ENCODE data around the gene ADCY7.
"Not testable (repeated sequence)": the region's sequence is repeated elsewhere in the genome, so short reads cannot be mapped to it uniquely, and the experiment has no call there.

ADCY7 gene

DNA sequence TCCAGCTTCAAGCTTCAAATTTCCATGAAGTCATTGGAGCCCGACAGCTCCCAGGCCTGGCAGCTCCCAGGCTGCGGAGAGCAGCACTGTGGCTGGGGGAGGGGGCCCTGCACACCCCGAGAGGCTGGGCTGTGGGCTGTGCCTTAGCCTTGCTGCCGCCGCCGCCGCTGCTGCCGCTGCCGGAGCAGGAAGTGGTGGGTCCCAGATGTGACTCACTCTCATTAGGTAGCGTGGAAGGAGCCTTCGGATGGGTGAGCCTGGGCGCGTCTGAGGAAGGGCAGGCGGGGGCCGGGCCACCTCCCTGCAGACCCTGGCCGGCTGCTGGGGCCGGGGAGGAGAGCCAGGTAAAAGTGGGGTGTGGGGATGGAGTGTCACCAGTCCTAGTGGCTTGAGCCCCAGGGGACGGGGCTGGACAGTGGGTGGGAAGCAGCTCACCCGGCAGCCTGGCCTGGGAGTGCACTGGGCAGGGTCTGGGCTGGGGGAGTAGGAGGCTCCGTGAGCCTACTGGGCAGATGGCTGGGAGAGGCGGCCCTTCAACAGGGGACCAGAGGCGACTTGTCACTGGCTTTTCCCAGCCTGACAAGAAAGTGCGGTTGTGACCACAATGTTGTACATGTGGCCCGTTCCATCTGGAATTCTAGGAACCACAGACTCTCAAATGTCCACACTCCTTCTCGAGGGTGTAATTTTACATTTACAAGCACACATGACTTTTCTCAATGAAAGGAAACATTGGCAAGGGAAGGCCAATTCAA lies at the start of gene ADCY7:
Gene ADCY7, plus strand, starts transcription at position 215 of the 755 bp plus-strand sequence. CDS start 21,629 bp downstream, outside the sequence.
- in situ Hi-C loops (cut with HindIII; ENCODE audit: low sequenced_read_pairs): no loop called here

DNA sequence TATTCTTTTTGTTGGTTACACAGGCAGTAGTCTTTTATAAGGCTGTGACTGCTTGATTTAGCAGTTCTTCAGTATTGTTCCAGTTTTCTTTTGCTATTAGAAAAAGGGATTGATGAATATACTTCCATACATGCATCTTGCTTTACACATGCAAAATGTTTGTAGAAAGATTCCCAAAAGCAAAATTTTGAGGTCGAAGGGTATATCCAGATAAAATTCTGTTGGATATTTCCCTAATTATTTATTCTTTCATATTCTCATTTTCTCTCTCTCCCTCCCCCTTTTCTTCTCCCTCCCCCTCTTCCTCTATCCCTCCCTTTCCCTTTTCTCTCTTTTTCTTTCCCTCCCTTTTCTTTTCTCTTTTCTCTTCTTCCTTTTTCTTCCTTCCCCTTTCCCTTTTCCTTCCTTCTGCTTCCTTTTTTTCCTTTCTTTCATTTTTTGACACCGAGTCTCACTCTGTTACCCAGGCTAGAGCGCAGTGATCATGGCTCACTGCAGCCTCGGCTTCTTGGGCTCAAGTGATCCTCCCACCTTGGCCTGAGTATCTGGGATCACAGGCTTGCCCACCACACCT lies 46.9 kb upstream of the ADCY7 start:
- in situ Hi-C loops (cut with HindIII; ENCODE audit: low sequenced_read_pairs): no loop called here

DNA sequence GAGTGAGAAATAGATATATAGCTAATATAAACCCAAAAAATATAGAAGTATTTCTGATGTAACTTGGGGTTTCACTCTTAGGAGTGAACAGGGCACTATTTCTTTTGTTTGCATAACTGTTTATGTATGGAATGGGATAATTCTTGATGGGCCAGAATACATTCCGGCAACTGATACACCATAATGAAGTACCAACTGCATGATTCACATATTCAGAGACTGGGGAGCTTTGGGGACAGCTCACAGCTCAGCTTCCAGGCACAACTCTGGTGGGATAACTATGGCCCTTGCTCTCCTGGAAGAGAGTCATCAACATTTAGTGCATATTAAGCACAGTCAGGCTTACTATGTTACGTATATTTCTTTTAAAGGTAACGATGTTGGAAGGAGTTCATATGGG lies 42.1 kb upstream of the ADCY7 start:
- in situ Hi-C loops (cut with HindIII; ENCODE audit: low sequenced_read_pairs): no loop called here

DNA sequence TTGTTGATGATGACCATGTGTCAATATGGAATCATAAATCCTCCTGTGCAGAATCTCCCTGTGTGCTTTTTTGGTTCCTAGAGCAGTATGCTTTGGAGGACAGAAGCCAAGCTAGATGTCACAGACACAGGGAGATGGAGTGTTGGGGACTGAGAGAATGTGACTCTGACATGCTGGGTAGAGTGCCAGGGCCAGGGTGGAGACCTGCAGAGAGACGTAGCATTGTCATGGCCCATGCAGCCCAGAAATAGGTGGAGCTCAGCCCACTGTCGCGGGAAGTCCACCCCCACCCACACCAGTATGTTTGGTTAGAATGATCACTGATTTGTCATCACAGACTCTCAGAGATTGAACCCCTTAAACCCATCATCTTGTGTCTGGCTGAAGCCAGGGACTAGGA lies 39.2 kb upstream of the ADCY7 start:
- in situ Hi-C loops (cut with HindIII; ENCODE audit: low sequenced_read_pairs): no loop called here

DNA sequence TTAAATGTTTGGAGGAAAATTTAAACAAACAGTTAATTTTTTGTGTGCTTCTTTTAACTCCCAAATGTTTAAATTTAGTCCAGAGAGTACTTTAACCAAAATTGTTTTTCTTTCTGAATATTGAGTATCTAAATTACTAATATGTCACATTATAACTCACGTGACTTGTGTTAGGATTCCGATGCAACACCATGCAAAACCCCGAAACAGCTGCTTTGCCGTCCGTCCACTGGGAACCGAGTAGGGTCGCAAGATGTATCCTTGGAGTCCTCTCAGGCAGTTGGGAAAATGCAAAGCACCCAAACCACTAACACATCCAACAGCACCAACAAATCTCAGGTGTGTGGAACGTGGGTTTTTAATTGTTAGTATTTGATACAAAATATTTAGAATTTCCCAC lies 38.7 kb upstream of the ADCY7 start:
- in situ Hi-C loops (cut with HindIII; ENCODE audit: low sequenced_read_pairs): no loop called here

DNA sequence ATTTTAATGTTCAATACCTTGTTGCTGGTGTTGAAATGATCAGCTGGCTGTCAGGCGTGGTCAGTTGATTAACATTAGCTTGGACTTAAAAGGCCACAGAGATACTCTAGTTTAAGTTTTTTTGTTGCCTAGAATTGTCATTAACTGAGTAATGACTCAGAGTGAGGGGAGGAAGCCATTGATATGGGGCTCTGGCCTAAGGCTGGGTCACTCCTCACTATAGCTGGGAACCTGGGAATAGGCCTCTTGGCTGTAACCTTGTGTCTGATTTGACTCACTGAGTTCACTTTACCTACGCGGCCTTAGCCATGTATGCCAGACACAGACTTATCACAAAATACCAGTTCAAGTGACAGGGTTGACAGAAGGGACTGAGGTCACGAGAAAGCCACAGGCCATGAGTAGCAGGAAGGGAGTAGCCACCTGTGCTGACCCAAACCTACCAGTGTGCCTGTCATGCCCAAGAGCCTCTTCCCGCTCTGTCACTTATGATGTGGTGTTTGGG lies 37.9 kb upstream of the ADCY7 start:
- in situ Hi-C loops (cut with HindIII; ENCODE audit: low sequenced_read_pairs): no loop called here

DNA sequence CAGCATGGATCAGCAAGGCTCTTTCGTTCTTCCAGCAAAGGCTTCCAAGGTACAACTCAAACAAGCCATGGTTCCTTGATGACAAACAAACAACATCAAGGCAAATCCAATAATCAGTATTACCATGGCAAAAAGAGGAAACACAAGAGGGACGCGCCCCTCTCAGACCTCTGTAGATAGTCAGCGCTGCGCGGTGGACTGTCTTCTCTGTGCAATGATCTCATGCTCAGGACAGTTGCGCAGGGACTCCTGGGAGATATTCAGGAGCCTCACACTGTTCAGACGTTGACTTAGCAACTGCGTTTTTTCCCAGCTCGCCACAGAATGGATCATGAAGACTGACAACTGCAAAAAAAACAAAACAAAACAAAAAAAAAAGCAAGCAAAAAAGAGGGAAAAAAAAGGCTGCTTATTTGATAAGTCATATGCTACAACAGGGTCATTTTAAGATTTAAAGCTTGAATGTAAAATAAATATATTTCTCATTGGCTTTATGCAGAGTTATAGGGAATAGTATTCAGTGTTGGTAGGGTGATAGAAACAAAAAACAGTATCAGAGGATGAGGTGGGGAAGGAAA lies 37.1 kb upstream of the ADCY7 start:
- in situ Hi-C loops (cut with HindIII; ENCODE audit: low sequenced_read_pairs): no loop called here

DNA sequence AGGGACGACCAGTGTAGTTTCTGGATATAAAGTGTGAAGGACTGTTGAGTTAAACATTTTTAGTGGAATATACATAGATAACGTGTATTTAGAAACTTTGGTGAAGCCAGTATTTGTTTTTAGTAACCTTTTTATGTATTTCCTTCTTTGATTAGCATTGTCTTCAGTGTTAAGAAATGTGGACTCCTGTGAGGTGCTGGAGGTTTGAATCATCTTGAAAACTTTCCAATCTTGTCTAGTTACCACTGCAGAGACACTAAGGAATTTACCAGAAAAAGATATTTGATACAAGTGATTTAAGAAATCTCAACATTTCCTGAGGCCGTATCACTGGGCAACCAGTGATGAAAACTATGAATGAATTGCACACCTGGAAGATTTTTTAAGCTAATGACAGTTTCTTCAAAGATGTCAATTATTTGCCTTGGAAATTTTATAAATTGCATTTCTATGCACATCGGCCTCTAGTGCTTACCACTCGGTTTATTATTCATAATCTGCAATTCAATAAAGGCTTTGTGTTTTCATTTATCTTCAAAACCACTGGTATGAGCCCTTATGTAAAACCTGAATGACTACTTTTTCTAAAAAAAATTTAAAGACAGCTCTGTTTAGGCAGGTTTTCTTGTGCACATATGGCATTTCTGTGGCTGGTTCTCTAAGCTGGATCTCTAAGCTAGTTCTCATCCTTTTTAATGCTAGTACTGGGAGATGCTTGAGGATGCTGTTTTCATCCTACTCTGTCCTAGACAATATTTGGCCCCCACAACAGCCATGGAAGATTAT lies 31.4 kb upstream of the ADCY7 start:
- in situ Hi-C loops (cut with HindIII; ENCODE audit: low sequenced_read_pairs): no loop called here

DNA sequence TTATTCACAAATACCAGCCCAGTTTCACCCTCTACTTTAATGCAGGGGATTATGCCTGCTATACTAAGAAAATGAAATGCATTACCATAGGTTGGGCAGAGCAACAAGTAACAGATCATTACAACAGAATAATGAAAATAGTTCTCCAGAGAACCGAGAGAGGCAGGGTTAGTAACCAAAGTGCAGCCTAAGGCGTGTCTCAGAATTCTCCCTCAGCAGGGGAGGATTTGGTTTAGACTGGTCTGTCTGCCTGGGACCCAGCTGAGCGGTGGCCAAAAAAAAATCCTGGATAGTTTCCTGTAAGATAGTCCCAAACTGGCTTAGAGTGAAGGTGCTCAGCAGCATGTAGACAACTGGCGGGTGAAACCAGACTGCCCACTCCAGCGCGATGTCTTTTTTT lies 30.8 kb upstream of the ADCY7 start:
- in situ Hi-C loops (cut with HindIII; ENCODE audit: low sequenced_read_pairs): no loop called here

DNA sequence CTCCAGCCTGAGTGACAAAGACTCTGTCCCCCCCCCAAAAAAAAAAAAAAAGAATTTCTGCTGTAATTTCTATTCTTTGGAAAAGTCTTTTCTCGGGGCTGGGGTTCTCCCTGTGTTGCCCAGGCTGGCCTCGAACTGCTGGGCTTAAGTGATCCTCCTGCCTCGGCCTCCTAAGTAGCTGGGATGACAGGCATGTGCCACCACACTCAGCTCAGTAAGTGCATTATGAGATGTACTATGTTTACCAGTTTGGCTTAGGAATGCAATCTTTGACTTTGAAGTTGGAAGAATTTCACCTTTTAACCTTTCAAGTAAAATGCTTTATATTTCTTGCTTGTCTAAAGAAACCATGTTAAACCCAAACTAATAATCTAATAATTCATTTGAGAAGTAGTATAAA lies 28.0 kb upstream of the ADCY7 start:
- in situ Hi-C loops (cut with HindIII; ENCODE audit: low sequenced_read_pairs): no loop called here

DNA sequence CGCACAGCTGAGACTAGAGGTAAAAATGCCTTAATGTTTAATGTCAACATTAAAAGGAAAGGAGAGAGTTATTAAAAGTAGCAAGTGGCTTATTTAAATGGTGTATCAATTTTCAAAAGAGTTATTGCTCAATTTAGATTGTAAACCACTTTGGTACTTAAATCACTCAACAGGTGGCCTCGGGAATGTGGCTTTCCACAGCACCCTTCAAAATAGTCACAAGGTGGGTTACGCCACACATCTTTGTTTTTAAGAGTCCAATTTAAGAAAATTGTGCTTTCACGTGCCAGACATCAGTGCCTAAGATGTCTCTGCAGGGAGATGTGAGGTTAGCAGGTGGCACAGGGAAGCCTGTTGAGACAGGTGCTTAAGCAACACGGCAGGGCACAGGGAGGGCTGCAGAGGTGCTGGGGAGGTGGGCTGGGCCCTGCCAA lies 27.5 kb upstream of the ADCY7 start:
- in situ Hi-C loops (cut with HindIII; ENCODE audit: low sequenced_read_pairs): no loop called here

DNA sequence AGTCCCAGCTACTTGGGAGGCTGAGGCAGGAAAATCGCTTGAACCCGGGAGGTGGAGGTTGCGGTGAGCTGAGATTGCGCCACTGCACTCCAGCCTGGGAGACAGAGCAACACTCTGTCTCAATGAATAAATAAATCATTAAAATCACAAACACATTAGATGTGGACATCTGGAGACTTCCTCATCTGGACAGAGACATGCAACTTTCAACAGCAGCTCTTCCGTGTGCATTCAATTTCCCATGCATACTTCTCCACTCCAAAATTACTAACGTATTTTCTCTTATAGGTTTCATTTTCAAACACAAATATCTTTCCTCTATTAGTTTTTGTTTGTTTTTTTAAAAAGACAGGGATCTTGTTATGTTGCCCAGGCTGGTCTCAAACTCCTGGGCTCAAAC lies 23.3 kb upstream of the ADCY7 start:
- in situ Hi-C loops (cut with HindIII; ENCODE audit: low sequenced_read_pairs): not testable (repeated sequence)

DNA sequence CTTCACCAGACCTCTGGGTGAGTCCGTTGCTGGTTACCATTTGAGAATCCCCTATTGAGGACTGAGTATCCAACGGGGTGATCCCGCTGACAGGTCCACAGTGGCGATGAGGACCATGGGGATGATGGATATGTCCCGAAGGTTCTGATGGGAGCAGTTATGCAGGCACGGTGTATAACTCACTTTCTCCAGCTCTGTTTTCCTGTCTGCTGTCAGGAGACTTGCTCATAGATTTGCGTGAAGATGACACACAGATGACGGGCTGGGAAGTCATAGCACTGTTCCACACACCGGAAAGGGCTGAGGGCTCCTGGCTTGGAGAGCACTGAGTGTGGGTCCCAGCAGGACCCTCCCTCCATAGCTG lies 22.2 kb upstream of the ADCY7 start:
- in situ Hi-C loops (cut with HindIII; ENCODE audit: low sequenced_read_pairs): no loop called here

DNA sequence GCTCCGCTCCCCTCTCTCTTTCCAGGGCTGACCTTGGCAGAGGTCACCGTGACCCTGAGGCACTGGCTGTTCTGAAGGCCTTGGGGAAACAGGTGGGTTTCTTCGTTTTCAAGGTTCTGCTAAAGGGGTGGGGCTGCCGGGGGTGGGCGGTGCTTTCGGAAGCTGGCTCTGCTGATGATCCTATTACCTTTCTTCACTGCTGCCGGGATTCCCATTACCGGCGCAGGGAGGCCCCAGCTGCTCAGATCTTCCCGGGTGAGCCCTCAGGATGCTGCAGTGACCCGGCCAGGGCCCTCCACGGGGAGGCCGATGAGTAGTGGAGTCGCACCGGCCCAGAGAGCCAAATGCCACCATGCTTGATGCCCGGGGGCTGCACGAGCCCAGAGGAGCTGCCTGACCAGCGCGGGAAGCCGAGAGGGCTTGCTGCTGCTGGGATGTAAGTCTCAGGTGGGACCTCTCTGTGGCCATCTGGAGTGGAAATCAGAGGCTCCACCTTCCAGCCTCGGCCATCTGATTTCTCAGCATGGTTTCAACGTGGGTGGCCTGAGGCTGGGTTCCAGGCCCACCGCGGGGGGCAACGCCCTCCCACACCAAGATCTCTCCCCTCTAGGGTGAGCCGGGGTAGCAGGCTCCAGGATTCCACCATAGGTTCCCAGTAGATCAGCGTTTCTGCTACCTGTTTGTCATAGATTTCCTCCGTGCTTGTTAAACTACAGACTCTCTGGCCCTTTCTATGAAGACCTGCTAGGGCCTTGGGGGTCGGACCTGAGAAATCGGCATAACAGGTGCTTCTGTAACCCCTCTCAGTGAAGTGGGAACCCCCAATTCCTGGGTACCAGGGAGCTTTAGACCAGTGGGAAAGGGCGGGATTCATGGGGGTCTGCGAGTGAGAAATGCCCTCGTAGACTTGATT lies 21.6 kb upstream of the ADCY7 start:
- in situ Hi-C loops (cut with HindIII; ENCODE audit: low sequenced_read_pairs): no loop called here

DNA sequence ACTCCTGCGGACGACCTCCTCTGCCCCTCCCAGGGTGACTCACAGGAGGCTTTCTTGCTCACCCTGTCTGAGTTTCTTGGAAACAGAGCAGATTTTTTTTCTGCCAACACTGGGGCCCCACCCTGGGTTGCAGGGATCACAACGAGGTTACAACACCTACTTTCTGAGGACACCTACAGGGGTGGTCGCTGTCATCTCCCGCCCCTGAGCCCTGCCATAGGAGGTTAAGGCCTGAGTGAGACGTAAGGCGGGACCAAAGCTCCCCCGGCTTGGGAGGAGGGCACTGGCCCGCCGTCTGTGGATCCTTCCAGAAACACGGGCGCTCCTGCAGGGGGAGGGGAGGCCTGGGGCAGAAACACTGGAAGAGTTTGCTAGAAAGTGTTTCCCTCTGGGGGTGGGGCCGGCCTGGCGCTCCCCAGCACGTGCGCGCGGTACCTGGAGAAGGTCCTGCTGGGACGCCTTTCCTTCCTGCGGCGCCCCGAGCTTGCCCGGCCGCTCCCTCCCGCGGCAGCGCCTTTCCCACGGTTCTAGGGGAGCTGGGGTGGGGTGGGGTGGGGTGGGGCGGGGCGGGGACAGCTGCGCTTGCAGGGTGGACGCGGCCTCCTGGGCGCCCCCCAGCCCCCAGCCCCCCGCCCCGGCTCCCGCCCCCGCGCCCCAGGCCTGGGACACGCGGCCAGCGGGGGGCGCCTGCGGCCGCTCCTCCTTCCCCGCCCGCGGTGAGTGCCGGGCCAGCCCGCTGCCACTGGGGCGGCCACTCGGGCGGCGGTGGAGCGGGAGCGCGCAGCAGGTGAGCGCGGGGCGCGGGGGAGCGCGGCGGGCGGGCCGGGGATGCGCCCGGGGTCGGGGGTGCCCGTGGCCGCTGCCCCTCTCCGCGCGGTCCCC lies 20.7 kb upstream of the ADCY7 start:
- in situ Hi-C loops (cut with HindIII; ENCODE audit: low sequenced_read_pairs): no loop called here

DNA sequence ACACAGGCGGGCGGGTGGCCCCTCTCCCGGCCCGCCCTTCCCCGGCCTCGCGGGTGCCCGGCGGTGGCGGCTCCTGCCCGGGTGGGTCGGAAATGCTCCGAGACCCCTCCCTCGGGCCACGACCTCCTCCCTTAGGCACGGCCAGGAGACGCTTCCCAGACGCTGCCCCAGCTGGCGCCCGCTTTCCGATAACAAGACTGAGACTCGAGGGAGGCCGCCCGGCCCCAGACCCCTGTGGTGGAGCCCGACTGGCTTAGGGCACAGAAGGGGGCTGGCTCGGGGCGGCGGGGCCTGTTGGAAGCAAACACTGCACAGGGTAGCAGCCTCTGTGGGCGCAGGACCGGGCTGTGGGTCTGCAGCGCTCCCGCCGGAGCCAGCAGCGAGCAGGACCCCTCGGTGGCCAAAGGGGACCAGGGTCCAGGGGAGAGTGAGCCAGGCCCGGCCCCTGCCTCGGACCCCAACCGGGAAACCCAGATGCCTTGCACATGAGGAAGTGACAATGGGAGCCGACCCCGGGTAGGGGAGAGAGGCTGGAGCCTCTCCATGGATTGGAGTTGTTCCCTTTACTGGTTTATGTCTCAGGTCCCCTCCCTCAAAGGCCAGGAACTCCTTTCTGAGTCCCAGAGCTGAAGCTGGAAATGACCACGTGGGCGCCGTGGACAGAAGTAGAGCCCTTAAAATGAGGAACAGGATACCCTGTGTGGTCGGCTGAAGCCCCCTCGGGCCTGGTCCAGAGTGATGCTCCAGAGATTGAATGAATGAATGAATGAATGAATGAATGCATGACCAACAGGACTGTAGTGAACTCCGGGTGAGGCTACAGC lies 19.8 kb upstream of the ADCY7 start:
- in situ Hi-C loops (cut with HindIII; ENCODE audit: low sequenced_read_pairs): no loop called here

DNA sequence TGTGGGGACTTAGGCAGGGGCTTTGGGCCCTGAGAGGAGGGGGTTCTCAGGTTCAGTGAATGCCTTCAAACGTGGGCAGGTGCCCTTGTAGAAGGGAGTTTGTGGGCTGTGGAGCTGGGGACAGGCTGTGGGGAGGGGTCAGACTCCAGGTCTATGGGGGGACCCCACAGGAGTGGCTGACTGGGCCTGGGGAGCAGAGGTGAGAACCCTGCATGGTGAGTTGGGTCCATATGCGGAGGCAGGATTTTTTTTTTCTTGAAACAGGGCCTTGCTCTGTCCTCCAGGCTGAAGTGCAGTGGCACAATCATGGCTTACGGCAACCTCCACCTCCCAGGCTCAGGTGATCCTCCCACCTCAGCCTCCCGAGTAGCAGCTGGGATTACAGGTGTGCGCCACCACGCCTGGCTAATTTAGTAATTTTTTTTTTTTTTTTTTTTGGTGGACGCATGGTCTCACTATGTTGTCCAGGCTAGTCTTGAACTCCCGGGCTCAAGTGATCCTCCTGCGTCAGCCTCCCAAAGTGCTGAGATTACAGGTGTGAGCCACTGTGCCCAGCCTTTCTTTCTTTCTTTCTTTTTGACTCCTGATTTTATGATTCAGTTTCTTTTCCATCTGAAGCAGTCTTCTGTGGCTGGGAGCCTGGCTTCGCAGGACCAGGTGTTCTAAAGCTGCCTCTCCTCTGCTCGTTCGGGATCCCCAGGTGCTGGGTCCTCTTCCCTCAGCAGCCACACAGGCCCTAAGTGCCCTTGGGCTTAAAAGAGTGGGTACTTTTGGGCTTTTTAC lies 19.0 kb upstream of the ADCY7 start:
- in situ Hi-C loops (cut with HindIII; ENCODE audit: low sequenced_read_pairs): no loop called here
